ENCODE results near the gene LPCAT1. TPM values are rescaled to one million over a fixed set of nuclear protein-coding genes. Genes with fewer than 3 reads are reported as not detected.

Gene LPCAT1
- total and polyA plus RNA-seq, 2 experiments from 2014 or later: 78.0 to 255 TPM

DNA sequence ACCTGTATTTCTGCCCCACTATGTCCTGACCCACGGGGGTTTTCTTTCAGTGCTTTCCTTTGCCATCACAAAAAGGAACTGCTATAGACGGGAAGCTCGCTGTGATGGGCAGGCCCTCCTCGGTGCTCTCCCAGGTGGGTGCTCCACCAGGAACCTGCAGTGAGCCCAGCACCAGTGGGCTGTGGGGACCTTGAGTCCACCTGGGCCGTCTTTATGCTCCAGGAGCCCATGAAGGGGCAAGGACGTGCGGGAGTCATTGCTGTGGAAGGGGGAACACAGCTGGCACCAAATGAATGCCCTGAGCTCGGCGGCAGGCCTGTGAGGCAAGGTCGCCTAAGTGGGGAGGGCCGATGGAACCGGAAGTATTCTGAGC lies 41.8 kb downstream of the LPCAT1 start (continued):
- TF ChIP-seq ZNF462 (CRISPR knock-in tag; IDR thresholded peaks at IDR 0.05) (no peak), JUNB (IDR thresholded peaks at IDR 0.05; ENCODE audit: unreplicated experiment) (no peak), EZH2phosphoT487 (IDR thresholded peaks at IDR 0.05; ENCODE audit: unreplicated experiment) (no peak), ZNF114 (CRISPR knock-in tag; IDR thresholded peaks at IDR 0.05) (no peak)
- TF ChIP-seq, protein P1, sequence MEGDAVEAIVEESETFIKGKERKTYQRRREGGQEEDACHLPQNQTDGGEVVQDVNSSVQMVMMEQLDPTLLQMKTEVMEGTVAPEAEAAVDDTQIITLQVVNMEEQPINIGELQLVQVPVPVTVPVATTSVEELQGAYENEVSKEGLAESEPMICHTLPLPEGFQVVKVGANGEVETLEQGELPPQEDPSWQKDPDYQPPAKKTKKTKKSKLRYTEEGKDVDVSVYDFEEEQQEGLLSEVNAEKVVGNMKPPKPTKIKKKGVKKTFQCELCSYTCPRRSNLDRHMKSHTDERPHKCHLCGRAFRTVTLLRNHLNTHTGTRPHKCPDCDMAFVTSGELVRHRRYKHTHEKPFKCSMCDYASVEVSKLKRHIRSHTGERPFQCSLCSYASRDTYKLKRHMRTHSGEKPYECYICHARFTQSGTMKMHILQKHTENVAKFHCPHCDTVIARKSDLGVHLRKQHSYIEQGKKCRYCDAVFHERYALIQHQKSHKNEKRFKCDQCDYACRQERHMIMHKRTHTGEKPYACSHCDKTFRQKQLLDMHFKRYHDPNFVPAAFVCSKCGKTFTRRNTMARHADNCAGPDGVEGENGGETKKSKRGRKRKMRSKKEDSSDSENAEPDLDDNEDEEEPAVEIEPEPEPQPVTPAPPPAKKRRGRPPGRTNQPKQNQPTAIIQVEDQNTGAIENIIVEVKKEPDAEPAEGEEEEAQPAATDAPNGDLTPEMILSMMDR (conservative IDR thresholded peaks at IDR 0.05; ENCODE audit: low read depth in 2 of 2): no peak

DNA sequence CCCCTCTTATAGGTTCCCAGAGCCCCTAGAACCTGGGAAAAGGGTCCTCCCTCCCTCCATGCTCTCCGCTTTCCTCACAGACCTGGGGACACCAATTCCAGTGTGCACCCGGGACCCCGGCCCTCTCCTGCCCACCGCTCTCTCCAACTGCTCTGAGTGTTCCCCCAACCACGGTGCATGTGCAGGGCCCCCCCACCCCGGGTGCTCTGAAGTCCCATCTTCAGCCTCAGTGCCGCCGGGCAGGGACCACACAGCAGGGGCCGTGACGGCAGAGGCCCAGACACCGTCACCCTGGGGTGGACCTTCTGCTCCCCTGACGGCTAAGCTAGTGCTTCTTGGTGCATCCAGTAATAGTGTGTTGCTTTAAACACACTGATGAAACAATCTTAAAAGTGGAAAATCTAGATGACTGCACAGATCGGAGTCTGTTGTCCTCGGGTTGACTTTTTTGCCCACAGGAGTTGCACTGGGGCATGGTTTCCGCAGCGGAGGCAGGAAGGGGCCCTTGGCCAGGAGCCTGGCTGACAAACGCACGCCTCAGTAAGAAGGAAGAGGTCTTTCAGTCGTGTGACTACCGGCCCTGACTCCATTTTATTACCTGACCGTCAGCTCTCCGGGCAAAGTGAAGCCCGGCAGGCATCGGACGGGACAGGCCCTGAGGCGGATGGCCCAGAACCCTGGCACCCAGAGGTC lies 42.3 kb downstream of the LPCAT1 start:
- no peak overlapping the region for H3K4me2 ChIP-seq
- peaks cover 11% of the 10 kb centered on the region; the same call in 1 of the 2 replicates for H3K79me2 ChIP-seq (replicated peaks; ENCODE audit: insufficient read depth)
- no peaks in the 10 kb centered on the region for H3K4me1 ChIP-seq (ENCODE audit: insufficient read depth)
- H3K27ac ChIP-seq (ENCODE audit: low read depth): peak overlapping the region; percentile 32; the same call in 1 of the 2 replicates
- DNase-seq (ENCODE audit: low spot score) (no peak), ATAC-seq (no peak)
- H3K36me3 ChIP-seq (ENCODE audit: insufficient read depth): peaks cover 16% of the 10 kb centered on the region
- peak overlapping the region; percentile 70 for H3K27ac Mint-ChIP-seq
- peaks cover 9% of the 10 kb centered on the region; the same call in 1 of the 2 replicates for H4K20me1 ChIP-seq (replicated peaks; ENCODE audit: insufficient read depth)
- H3K9me2 ChIP-seq (ENCODE audit: insufficient read depth): no peaks in the 10 kb centered on the region
- H3K4me1 Mint-ChIP-seq: peaks cover 5% of the 10 kb centered on the region; the same call in 1 of the 3 replicates
- H3F3A ChIP-seq (replicated peaks; ENCODE audit: low read depth): peaks cover 11% of the 10 kb centered on the region; the same call in 1 of the 2 replicates
- no peak overlapping the region; the same call in 2 of the 3 replicates for H3K4me3 Mint-ChIP-seq
- H3K36me3 Mint-ChIP-seq (ENCODE audit: low read depth): peaks cover 60% of the 10 kb centered on the region
- peaks cover 11% of the 10 kb centered on the region for H3K27me3 Mint-ChIP-seq (ENCODE audit: insufficient read depth, low read depth, poor library complexity)
- no peak overlapping the region for H2AFZ ChIP-seq
- no peaks in the 10 kb centered on the region; the same call in 2 of the 3 replicates for H3K9me3 Mint-ChIP-seq
- no peaks in the 10 kb centered on the region for H3K27me3 ChIP-seq (ENCODE audit: insufficient read depth)
- H3K4me3 ChIP-seq: no peak overlapping the region
- TF ChIP-seq CREB1 (CRISPR knock-in tag; IDR thresholded peaks at IDR 0.05; ENCODE audit: low read depth): no peak
- no peak for TF ChIP-seq EZH2 (IDR thresholded peaks at IDR 0.05; ENCODE audit: low read depth, unreplicated experiment)
- TF ChIP-seq STAT1 (IDR thresholded peaks at IDR 0.05; ENCODE audit: unreplicated experiment): no peak
- no peak for TF ChIP-seq ZNF331 (CRISPR knock-in tag; IDR thresholded peaks at IDR 0.05; ENCODE audit: low read depth)
- TF ChIP-seq EZH2phosphoT487 (IDR thresholded peaks at IDR 0.05; ENCODE audit: unreplicated experiment): no peak
- TF ChIP-seq REST (IDR thresholded peaks at IDR 0.05; ENCODE audit: unreplicated experiment): no peak
- TF ChIP-seq POLR2AphosphoS5 (IDR thresholded peaks at IDR 0.05; ENCODE audit: low read depth): no peak

Data from GM23338 (cell line).